Epithelial cell of proximal tubule (primary cell): Measurements from ENCODE around the gene BRAF. TPM values are rescaled to one million over a fixed set of nuclear protein-coding genes. Genes with fewer than 3 reads are reported as not detected.
A peak's percentile ranks its signal among the peaks of the same experiment; 100 is the strongest.
"Not testable (repeated sequence)": the region's sequence is repeated elsewhere in the genome, so short reads cannot be mapped to it uniquely, and the experiment has no call there.

Experiments used
- DNase-seq: peaks from one replicate; pipeline ENCODE4 v3.0.0-alpha.2; 2011; ENCODE audit warnings: low read depth
- H3K4me3 ChIP-seq: 2 replicates; pipeline ENCODE4 v1.5.1; 2011; ENCODE audit warnings: low read depth, mild to moderate bottlenecking, low read length
- CTCF ChIP-seq: conservative IDR thresholded peaks from 2 replicates; pipeline ENCODE4 v1.5.1; 2012; ENCODE audit warnings: low read depth, mild to moderate bottlenecking, low read length
- total RNA-seq: library from RNA; depleted of rRNA; stranded (reverse); fragments of >200 nt; gene quantifications from 2 replicates; pipeline ENCODE4 v1.2.3, GENCODE V29; 2015

The BRAF gene
- total RNA-seq, 1 donor from 2014 or later: 7.3 TPM

- H3K4me3 ChIP-seq: peak within 1 kb of the TSS; percentile 76
- DNase-seq: no peak
- no peak for TF ChIP-seq CTCF
These were observed 252.2 kb downstream of the BRAF start, which contains the start of gene ADCK2 for GRCh38 chr7:140672382-140673062. ADCK2 (plus strand) TSS chr7:140672945; CDS start chr7:140673331, 386 bp downstream.

DNA sequence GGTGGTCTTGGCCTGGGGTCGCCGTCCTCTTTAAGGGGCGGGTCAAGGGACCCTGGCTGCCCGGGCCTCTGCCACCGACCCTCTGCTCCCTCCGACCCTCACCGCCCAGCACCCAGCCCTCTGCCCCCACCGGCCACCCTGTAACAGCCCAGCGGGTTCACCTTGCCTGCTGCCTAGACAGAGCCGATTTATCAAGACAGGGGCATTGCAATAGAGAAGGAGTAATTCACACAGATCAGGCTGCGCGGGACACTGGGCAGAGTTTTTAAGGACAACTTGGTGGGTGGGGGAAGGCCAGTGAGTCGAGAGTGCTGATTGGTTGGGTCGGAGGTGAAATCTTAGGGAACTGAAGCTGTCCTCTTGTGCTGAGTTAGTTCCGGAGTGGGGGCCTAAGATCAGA, 252.8 kb downstream of the BRAF start:
- no peak overlapping the region for H3K4me3 ChIP-seq
- no peak for TF ChIP-seq CTCF
- DNase-seq: no peak

- H3K4me3 ChIP-seq: no peak overlapping the region
- no peak for TF ChIP-seq CTCF
- no peak for DNase-seq
These were observed 254.3 kb downstream of the BRAF start for GRCh38 chr7:140670343-140670935.

GRCh38 chr7:140669862-140670261, 254.9 kb downstream of the BRAF start:
- H3K4me3 ChIP-seq, DNase-seq: not testable (repeated sequence)

DNA sequence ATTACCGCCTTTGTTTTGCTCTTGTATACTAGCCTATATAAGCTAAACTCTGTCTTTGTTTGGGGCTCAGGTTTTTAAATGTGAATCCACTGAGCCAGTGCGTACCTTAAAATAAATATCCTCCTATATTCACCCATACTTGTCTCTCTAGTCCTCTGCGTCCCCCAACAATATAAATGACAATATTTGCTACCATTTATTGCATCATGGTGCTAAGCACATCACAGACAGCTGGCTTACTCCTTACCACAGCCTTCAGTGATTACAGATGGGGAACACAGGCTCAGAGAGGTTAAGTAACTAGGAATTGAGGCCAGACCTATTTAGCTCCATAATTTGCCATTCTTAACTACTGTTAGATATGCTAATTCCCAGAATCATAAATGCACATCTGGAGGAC, 255.4 kb downstream of the BRAF start:
- no peak overlapping the region for H3K4me3 ChIP-seq
- TF ChIP-seq CTCF: no peak
- no peak for DNase-seq

Other genes starting within 250 kb of the BRAF start
- 425 and 531 TPM in 2 replicates for gene NDUFB2, start 228.2 kb downstream of the BRAF start, total RNA-seq
- 50.8 and 52.9 TPM in 2 replicates for gene MRPS33, start 90.0 kb upstream of the BRAF start, total RNA-seq
- gene TMEM178B, start 149.1 kb upstream of the BRAF start, total RNA-seq: 3.1 and 8.6 TPM in 2 replicates